ENCODE measurements around the gene CAPN5.

DNA sequence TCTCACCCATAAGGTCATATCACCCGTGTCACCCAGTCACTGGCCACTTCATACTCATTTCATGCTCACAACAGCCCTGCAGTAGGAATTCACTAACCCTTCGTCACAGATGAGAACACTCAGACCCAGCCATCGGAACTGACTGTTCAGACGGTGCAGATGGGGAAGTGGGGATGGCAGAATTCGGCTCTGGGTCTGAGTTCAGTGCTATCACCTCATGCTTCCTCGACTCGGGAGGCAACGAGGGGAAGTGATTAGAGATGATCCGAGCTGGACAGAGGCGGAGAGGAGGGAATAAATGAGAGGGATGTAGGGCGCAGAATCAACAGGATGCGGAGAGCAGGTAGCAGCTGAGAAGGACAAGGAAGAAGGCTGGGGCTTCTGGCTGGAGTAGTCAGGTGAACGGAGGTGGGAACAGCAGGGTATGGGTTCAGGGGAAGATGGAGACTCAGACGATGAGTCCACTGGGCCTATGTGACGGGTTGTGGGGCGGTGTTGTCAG is 27.9 kb upstream of the CAPN5 start:
- TF ChIP-seq EZH2 (IDR thresholded peaks at IDR 0.05; ENCODE audit: low read depth, unreplicated experiment): no peak
- TF ChIP-seq, protein P1, sequence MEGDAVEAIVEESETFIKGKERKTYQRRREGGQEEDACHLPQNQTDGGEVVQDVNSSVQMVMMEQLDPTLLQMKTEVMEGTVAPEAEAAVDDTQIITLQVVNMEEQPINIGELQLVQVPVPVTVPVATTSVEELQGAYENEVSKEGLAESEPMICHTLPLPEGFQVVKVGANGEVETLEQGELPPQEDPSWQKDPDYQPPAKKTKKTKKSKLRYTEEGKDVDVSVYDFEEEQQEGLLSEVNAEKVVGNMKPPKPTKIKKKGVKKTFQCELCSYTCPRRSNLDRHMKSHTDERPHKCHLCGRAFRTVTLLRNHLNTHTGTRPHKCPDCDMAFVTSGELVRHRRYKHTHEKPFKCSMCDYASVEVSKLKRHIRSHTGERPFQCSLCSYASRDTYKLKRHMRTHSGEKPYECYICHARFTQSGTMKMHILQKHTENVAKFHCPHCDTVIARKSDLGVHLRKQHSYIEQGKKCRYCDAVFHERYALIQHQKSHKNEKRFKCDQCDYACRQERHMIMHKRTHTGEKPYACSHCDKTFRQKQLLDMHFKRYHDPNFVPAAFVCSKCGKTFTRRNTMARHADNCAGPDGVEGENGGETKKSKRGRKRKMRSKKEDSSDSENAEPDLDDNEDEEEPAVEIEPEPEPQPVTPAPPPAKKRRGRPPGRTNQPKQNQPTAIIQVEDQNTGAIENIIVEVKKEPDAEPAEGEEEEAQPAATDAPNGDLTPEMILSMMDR (conservative IDR thresholded peaks at IDR 0.05; ENCODE audit: low read depth in 2 of 2): no peak
- TF ChIP-seq, protein P2, sequence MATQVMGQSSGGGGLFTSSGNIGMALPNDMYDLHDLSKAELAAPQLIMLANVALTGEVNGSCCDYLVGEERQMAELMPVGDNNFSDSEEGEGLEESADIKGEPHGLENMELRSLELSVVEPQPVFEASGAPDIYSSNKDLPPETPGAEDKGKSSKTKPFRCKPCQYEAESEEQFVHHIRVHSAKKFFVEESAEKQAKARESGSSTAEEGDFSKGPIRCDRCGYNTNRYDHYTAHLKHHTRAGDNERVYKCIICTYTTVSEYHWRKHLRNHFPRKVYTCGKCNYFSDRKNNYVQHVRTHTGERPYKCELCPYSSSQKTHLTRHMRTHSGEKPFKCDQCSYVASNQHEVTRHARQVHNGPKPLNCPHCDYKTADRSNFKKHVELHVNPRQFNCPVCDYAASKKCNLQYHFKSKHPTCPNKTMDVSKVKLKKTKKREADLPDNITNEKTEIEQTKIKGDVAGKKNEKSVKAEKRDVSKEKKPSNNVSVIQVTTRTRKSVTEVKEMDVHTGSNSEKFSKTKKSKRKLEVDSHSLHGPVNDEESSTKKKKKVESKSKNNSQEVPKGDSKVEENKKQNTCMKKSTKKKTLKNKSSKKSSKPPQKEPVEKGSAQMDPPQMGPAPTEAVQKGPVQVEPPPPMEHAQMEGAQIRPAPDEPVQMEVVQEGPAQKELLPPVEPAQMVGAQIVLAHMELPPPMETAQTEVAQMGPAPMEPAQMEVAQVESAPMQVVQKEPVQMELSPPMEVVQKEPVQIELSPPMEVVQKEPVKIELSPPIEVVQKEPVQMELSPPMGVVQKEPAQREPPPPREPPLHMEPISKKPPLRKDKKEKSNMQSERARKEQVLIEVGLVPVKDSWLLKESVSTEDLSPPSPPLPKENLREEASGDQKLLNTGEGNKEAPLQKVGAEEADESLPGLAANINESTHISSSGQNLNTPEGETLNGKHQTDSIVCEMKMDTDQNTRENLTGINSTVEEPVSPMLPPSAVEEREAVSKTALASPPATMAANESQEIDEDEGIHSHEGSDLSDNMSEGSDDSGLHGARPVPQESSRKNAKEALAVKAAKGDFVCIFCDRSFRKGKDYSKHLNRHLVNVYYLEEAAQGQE (IDR thresholded peaks at IDR 0.05; ENCODE audit: unreplicated experiment): no peak
- TF ChIP-seq EZH2phosphoT487 (IDR thresholded peaks at IDR 0.05; ENCODE audit: unreplicated experiment): no peak
- TF ChIP-seq POLR2AphosphoS5 (IDR thresholded peaks at IDR 0.05; ENCODE audit: low read depth): no peak

All from GM23338 (cell line).